Tibial nerve (tissue), 4 donors: ENCODE data around the gene OGDHL. TPM values are rescaled to one million over a fixed set of nuclear protein-coding genes. Genes with fewer than 3 reads are reported as not detected.

Experiments used
- DNase-seq, 2 donors: peaks; one replicate each; pipeline ENCODE4 v3.0.0-alpha.2; 2019; ENCODE audit warnings: low spot score in 2 of 2
- H3K27ac ChIP-seq, 4 donors: fragments of 200-600 bp; sonication (generic) in 3 of 4; one replicate each; pipeline ENCODE4 v1.5.1; 2017 to 2019; ENCODE audit warnings: mild to moderate bottlenecking in 1 of 4
- H3K27me3 ChIP-seq, 2 donors: fragments of 200-600 bp; sonication (generic) in 1 of 2; one replicate each; pipeline versions ENCODE4 v1.5.1 to v1.6.0; 2017 to 2019
- H3K36me3 ChIP-seq, 3 donors: fragments of 200-600 bp; sonication (generic); one replicate each; pipeline ENCODE4 v1.5.1; 2018 to 2019
- H3K4me1 ChIP-seq, 4 donors: fragments of 200-600 bp; sonication (generic) in 3 of 4; one replicate each; pipeline ENCODE4 v1.5.1; 2017 to 2019
- H3K4me3 ChIP-seq, 4 donors: fragments of 200-600 bp; sonication (generic) in 3 of 4; one replicate each; pipeline ENCODE4 v1.5.1; 2017 to 2019; ENCODE audit warnings: mild to moderate bottlenecking in 1 of 4, moderate library complexity in 1 of 4
- H3K9me3 ChIP-seq, 4 donors: fragments of 200-600 bp; sonication (generic) in 3 of 4; one replicate each; pipeline ENCODE4 v1.5.1; 2017 to 2019
- EP300 ChIP-seq, 2 donors: sonication (generic); formaldehyde crosslinking; IDR thresholded peaks; one replicate each; pipeline ENCODE4 v1.6.1; 2017; ENCODE audit warnings: antibody characterized with exemption in 2 of 2, mild to moderate bottlenecking in 1 of 2
- POLR2A ChIP-seq, 2 donors: fragments of 450-650 bp; IDR thresholded peaks; one replicate each; pipeline ENCODE4 v1.6.1; 2017; ENCODE audit warnings: antibody characterized with exemption in 2 of 2, mild to moderate bottlenecking in 2 of 2, moderate library complexity in 2 of 2
- WGBS, 2 donors: methylation state at CpG; one replicate each; pipeline ENCODE4 v1.1.5; 2018; 5-methylcytosine and 5-hydroxymethylcytosine counted together
- total RNA-seq, 4 donors: library from RNA; depleted of rRNA; stranded (reverse); fragments of >200 nt; gene quantifications; one replicate each; pipeline ENCODE4 v1.1.0, GENCODE V29; 2016
- TF ChIP-seq, protein P1 (sequence below), 5 experiments: fragments of 200-600 bp in 3 of 5; fragments of 450-650 bp in 2 of 5; sonication (generic) in 3 of 5; IDR thresholded peaks; one replicate each; pipeline ENCODE4 v1.5.1; 2016 to 2019; ENCODE audit warnings: antibody characterized with exemption in 5 of 5, mild to moderate bottlenecking in 3 of 5, moderate library complexity in 2 of 5

OGDHL gene
- total RNA-seq, 4 donors from 2014 or later, result not detected

DNA sequence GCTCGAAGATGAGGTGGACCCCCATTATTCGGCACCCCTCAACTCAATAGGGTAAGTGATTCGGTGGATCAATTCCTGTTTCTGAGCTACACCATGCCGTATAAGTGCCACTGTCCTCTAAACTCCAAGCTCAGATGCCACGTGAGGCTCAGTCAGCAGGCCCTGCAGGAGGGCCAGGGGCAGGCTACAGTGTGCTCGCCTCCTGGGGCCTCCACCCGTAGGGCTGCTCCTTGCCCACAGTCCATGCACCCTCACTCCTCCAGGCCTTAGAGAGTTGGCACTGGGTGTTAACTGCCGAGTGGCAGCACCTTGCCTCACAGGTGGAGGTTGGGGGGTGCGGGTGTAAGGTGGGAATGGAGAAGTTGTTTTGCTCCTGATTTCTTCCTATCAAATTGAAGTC, 70.5 kb downstream of the OGDHL start:
- H3K27ac ChIP-seq, result no peak overlapping the region
- H3K36me3 ChIP-seq, result no peaks in the 10 kb centered on the region
- H3K27me3 ChIP-seq, result peaks cover 0 to 18% of the 10 kb centered on the region in 2 donors
- DNase-seq, result no peak
- no peaks in the 10 kb centered on the region for H3K4me1 ChIP-seq
- peaks cover 0 to 9% (median 0%) of the 10 kb centered on the region in 4 donors for H3K9me3 ChIP-seq
- no peak overlapping the region for H3K4me3 ChIP-seq
- WGBS, 2 donors, result 44 to 50% methylated on average over 5 to 9 of the region's 9 CpGs
- TF ChIP-seq, protein P1, sequence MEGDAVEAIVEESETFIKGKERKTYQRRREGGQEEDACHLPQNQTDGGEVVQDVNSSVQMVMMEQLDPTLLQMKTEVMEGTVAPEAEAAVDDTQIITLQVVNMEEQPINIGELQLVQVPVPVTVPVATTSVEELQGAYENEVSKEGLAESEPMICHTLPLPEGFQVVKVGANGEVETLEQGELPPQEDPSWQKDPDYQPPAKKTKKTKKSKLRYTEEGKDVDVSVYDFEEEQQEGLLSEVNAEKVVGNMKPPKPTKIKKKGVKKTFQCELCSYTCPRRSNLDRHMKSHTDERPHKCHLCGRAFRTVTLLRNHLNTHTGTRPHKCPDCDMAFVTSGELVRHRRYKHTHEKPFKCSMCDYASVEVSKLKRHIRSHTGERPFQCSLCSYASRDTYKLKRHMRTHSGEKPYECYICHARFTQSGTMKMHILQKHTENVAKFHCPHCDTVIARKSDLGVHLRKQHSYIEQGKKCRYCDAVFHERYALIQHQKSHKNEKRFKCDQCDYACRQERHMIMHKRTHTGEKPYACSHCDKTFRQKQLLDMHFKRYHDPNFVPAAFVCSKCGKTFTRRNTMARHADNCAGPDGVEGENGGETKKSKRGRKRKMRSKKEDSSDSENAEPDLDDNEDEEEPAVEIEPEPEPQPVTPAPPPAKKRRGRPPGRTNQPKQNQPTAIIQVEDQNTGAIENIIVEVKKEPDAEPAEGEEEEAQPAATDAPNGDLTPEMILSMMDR (IDR thresholded peaks at IDR 0.05), result no peak
- TF ChIP-seq POLR2A (IDR thresholded peaks at IDR 0.05), result no peak

DNA sequence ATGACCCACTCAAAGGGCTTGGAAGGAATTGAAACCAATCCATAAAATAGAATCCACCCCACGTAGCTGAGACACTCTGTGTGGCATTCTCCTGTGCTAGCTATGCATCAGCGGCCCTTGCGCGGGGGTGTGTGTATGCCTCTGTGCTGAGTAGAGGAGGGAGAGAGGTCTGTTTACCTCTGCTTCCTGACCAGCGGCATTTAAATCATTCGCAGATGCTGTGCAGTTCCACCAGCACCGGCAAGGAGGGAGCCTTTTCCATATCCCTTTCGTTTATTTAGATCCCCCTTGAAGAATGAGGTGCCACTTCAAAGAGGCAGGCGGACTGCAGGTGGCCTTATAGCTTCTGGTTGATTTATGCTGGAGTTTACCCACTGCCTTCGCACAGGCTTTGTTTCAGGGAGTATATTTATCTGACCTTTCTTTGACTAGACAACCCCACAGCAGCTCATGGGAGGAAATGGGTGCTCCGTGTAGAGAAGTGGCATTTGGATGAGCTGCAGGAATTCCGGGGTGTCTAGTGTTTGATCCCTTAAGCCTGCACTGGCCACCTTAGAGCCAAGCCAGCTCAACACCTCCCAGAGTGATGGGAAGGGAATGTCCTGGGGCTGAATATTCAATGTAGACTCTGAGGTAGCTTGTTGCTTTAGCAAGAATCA, 71.3 kb downstream of the OGDHL start:
- Histone ChIP-seq H3K4me3 (no peak overlapping the region), H3K4me1 (no peaks in the 10 kb centered on the region), H3K36me3 (no peaks in the 10 kb centered on the region), H3K27ac (no peak overlapping the region), H3K27me3 (peaks cover 0 to 18% of the 10 kb centered on the region in 2 donors), H3K9me3 (peaks cover 0 to 14% (median 0%) of the 10 kb centered on the region in 4 donors)
- no peak for DNase-seq
- TF ChIP-seq, protein P1 (IDR thresholded peaks at IDR 0.05), result no peak
- 4 to 8% methylated on average over 12 of the region's 12 CpGs for WGBS, 2 donors

DNA sequence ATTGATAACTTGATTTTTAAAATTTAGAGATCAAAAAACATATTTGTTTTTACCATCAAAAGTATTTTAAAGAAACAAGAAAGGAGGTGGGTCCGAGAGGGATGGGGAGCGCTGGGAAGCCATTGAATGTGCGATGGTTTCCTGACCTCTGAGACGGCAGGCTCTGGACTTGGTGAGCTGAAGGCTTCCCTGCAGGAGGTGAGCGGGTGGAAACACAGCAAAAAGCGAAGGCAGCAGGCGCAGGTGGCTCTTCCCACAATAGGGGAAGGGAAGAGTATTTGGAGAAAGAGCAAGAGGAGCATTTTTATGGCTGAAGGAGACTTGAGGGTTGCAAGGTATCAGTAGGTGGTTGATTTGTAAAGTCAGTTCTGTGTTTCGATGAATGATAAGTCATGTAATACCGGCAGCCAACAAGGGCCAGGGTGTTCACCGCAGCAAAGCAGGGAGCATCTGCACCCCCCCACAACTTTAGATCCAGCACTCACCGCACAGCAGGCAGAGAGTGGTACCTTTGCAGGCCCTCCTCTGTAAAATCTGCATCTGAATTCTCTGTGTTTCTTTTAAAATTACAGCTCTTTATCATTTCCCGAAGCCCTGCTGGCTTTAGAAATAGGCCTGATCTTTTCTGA, 72.1 kb downstream of the OGDHL start:
- Histone ChIP-seq H3K9me3 (peaks cover 0 to 14% (median 0%) of the 10 kb centered on the region in 4 donors), H3K4me3 (no peak overlapping the region), H3K27me3 (peaks cover 0 to 18% of the 10 kb centered on the region in 2 donors), H3K27ac (no peak overlapping the region), H3K36me3 (no peaks in the 10 kb centered on the region), H3K4me1 (no peaks in the 10 kb centered on the region)
- TF ChIP-seq, protein P1 (IDR thresholded peaks at IDR 0.05), result no peak
- no peak for TF ChIP-seq EP300 (IDR thresholded peaks at IDR 0.05)
- TF ChIP-seq POLR2A (IDR thresholded peaks at IDR 0.05), result no peak
- 13 to 15% methylated on average over 11 to 12 of the region's 12 CpGs for WGBS, 2 donors
- DNase-seq, result no peak

DNA sequence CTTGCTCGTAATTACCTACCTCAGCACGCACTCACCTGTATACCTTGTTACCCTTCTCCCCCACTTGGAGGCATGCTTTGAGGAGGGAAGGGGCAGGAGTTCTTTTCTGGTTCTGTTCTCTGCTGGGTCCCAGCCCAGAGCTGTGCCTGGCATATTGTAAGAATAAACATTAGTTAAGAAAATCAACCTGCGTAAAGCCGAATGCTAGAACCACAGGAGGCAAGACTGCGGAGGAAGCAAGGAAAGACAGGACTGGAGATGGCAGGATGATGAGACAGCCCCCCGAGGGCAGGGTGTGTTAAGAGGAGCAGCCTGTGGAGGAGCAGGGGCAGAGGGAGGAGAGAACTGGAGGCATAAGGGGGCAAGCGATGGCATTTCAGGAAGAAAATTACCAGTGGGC, 73.2 kb downstream of the OGDHL start:
- H3K4me1 ChIP-seq, result no peaks in the 10 kb centered on the region
- 20 to 22% methylated on average over 7 of the region's 7 CpGs for WGBS, 2 donors
- no peaks in the 10 kb centered on the region for H3K36me3 ChIP-seq
- peaks cover 0 to 18% of the 10 kb centered on the region in 2 donors for H3K27me3 ChIP-seq
- TF ChIP-seq, protein P1 (IDR thresholded peaks at IDR 0.05), result no peak
- TF ChIP-seq POLR2A (IDR thresholded peaks at IDR 0.05), result no peak
- no peak for TF ChIP-seq EP300 (IDR thresholded peaks at IDR 0.05)
- H3K4me3 ChIP-seq, result no peak overlapping the region
- H3K9me3 ChIP-seq, result peaks cover 0 to 14% (median 0%) of the 10 kb centered on the region in 4 donors
- H3K27ac ChIP-seq, result no peak overlapping the region
- DNase-seq, result no peak

DNA sequence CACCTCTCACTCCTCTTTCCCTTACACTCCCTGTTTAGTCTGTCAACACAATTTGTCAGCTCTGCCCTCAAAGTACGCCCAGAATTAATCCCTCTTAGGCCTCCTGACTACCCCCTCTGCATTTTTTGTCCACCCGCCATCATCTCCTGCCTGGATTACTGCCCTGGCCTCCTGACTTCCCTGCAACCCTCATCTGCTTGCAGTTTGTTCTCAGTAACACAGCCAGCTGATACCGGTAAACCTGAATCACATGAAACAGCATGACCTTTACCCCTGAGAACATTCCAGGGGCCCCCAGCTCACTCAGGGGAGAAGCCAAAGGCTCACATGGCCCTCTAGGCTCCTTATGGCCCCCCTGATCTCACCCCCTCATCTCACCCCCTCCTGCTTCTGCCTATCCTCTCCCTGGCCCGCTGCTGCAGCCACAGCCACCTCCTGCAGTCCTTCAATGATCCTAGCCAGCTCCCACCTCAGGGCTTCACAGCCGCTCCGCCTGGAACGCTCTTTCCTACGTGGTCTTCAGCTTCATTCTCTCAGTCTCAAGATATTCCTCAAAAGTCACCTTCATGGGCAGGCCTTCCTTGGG, 73.8 kb downstream of the OGDHL start:
- Histone ChIP-seq H3K27me3 (peaks cover 0 to 18% of the 10 kb centered on the region in 2 donors), H3K27ac (no peak overlapping the region), H3K4me1 (no peaks in the 10 kb centered on the region), H3K4me3 (no peak overlapping the region), H3K36me3 (no peaks in the 10 kb centered on the region), H3K9me3 (peaks cover 0 to 17% (median 0%) of the 10 kb centered on the region in 4 donors)
- no peak for DNase-seq
- 24 to 27% methylated on average over 8 of the region's 8 CpGs for WGBS, 2 donors
- TF ChIP-seq, protein P1 (IDR thresholded peaks at IDR 0.05), result no peak
- no peak for TF ChIP-seq POLR2A (IDR thresholded peaks at IDR 0.05)
